ENCODE data around the gene C10orf88. TPM values are rescaled to one million over a fixed set of nuclear protein-coding genes. Genes with fewer than 3 reads are reported as not detected.

Gene C10orf88, protein sequence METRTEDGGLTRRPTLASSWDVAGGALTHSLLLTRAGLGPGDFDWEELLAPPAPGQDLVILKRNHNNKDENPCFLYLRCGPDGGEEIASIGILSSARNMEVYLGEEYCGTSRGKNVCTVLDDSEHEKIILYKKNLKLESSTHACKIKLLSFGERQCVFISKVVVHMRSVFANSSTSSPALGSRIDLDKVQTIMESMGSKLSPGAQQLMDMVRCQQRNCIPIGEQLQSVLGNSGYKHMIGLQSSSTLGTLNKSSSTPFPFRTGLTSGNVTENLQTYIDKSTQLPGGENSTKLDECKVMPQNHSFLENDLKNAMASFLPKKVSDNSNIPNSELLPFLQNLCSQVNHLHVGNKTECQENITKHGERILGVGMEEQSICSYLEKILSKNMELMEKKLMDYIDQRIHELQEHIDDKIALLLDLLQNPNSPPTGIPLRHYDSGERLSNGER
- 6.1 and 6.4 TPM in 2 replicates for total RNA-seq (2014; rRNA removed; shearing (Covaris generic))

DNA sequence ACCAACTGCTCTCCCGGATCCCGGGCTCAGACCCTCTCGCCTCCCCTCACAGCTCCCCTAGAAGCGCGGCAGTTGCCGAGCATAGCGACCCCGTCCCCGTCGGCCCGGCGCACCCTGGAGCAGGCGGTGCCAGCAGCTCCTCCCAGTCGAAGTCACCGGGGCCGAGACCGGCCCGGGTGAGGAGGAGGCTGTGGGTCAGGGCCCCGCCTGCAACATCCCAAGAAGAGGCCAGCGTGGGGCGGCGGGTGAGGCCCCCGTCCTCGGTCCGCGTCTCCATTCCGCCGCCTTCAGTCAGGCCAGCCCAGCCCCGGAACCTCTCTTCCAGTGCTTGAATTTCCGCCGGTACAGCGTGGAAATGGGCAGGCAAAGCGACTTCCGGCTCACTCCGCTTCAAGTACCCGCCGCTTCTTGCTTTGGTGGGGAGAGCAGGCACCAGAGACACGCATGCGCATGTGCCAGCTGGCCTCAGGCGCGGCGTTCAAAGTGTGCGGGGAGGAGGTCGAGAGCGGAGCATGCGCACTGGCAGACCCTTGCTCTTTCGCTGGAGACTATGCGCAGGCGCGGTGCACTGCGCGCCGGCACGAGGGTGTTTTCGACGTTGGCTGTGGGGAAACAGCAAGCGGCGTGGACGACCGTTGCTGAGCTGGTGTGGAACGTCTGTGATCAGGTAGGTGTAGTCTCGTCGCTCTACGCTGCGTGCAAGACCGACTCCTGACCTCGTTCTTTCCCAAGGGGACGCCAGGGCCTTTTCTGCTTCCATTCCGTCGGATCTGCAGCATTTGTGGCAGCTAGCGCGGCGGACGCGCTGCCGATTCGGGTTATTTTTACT lies at the start of gene C10orf88:
C10orf88 (minus strand) TSS at position 326 of the 829 bp plus-strand sequence; CDS start at position 277, 49 bp downstream.
- peak; percentile 96 for DNase-seq (ENCODE audit: low read depth)

DNA sequence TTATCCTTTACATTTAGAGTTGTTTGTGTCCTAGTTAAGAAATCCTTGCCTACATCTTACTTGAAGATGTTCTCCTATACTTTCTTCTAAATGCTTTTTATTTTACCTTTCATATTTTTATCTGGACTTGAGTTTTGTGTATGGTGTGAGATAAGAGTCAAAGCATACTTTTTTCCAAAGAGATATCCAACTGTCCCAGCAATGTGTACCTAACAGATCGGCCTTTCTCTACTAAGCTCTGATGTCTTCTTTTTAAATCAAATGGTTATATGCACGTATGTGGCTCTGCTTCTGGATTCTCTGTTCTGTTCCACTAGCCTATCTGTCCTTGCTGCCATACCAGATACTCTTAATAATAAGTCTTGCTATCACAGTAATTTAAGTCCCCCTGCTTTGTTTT lies 47.3 kb upstream of the C10orf88 start:
- no peak for DNase-seq (ENCODE audit: low read depth)

DNA sequence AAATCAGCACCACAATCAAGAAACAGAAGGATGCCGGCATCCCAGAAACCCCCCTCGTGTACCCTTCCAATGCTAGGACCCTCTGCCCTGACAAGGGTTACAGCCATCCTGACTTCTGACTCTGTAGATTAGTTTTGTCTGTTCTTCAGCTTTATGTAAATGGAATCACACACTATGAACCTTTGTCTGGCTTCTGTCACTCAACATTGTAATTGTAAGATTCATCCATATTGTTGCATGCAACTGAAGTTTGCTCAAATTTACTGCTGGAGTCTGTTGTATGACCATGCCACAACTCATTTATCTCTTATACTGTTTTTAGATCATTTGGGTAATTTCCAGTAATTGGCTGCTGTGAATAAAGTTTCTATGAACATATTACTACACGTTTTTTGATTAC lies 46.1 kb upstream of the C10orf88 start:
- no peak for DNase-seq (ENCODE audit: low read depth)

DNA sequence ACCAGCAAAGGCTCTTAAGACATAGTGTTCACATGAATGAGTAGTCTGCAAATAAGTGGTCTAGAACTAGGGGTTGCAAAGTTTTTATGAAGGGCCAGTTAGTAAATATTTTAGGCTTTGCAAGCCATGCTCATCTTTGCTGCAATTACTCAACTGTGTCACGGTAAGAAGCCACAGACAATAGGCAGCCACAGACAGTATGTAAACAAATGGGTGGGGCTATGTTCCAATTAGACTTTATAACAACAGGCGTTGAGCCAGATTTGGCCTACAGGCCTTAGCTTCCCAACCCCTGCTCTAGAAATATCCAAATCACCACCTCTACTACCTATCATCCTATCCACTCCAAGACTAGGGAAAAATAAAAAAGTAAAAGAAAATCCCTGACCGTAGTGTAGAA lies 45.3 kb upstream of the C10orf88 start:
- no peak for DNase-seq (ENCODE audit: low read depth)

DNA sequence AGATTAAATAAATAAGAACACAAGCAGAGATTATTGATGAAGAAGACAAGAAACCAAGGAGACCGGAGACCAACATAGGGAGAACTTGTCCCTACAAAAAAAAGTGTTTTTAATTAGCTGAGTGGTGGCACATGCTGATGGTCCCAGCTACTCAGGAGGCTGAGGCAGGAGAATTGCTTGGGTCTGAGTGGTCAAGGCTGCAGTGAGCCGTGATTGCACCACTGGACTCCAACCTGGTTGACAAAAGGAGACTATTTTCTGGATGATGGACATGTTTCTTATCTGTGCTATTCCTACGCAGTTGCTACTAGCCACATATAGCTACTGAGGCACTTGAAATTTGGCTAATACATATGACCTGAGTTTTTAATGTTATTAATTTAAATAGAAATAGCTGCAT lies 44.9 kb upstream of the C10orf88 start:
- no peak for DNase-seq (ENCODE audit: low read depth)

DNA sequence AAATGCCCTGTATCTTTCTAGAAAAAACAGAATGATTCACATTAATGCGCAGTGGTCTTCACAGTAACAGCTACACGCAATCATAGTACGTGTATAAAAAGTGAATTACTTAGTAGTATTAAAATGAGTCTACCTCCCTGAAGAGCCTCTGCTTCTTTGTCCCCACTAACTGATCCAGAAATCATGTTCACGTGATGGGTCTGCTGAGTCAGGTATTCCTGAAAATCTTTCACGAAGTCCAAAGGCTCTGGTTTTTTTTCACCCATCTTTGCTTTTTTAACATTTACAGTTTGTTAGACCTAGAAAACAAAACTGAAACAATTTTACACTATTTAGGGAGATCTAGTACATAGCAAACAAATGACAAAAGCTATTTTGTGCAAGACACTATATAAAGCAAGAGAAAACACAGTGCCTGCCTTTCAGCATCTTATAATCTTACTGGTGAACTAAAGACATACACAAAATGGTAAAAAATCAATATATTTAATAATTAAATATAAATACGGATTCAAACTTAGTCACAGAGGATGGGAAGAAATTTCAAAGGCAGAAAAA lies 44.4 kb upstream of the C10orf88 start:
- DNase-seq (ENCODE audit: low read depth) = no peak

GRCh38 chr10:122997864-122998263 lies 43.8 kb upstream of the C10orf88 start:
- DNase-seq (ENCODE audit: low read depth) = no peak

DNA sequence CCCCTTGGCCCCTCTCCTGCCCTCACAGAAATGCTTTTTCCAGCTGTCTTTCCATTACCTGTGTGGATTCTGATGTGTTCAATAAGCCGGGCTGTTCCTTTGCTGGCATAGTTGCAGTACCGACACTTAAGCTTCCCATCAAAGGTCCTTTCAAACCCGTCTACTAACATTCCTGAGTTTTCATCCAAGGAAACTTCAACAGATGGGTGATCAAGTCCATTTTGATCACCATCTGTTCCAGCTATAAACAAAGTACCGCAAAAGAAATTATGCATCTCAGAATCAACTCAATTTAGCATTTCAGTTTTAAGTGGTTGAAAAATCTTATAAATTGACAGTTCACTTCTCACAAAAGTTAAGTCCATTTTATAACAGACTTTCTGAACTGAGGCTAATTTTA lies 41.9 kb upstream of the C10orf88 start:
- DNase-seq (ENCODE audit: low read depth) = no peak

- no peak for DNase-seq (ENCODE audit: low read depth)
Observed at GRCh38 chr10:122993797-122994336, 39.8 kb upstream of the C10orf88 start.

- no peak for DNase-seq (ENCODE audit: low read depth)
Observed at GRCh38 chr10:122992031-122992585, 38.1 kb upstream of the C10orf88 start.

GRCh38 chr10:122990278-122990677 lies 36.3 kb upstream of the C10orf88 start:
- peak; percentile 5 for DNase-seq (ENCODE audit: low read depth)

DNA sequence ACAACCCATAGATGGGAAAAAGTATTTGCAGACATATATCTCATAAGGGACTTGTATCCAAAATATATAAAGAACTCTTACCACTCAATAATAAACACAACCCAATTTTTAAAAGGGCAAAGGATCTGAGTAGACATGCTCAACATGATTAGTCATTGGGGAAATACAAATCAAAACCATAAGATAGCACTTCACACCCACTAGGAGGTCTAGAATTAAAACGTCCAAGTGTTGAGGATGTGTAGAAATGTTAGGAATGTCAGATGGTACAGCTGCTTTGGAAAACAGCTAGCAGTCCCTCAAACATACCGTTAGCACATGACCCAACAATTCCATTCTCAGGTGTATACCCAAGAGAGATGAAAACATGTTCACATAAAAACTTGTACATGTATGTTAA lies 34.5 kb upstream of the C10orf88 start:
- DNase-seq (ENCODE audit: low read depth) = no peak

- no peak for DNase-seq (ENCODE audit: low read depth)
Observed at GRCh38 chr10:122986335-122986734, 32.3 kb upstream of the C10orf88 start.

DNA sequence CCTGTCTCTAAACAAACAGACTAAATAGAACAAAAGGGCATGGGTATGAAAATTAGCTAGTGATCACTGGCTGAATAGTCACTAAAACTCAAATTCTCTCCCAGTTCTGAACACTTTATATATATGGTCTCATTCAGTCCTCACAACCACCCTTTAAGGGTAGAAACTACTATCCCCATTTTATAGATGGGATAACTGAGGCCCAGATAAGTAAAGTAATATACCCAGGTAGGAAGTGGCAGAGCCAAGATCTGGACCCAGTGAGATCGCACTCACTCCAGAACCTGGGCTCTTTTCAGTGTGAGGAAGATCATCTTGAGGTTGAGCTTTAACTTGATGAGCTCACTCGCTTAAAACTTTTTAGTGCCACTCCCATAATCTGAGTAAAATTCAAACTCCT lies 30.7 kb upstream of the C10orf88 start:
- no peak for DNase-seq (ENCODE audit: low read depth)

DNA sequence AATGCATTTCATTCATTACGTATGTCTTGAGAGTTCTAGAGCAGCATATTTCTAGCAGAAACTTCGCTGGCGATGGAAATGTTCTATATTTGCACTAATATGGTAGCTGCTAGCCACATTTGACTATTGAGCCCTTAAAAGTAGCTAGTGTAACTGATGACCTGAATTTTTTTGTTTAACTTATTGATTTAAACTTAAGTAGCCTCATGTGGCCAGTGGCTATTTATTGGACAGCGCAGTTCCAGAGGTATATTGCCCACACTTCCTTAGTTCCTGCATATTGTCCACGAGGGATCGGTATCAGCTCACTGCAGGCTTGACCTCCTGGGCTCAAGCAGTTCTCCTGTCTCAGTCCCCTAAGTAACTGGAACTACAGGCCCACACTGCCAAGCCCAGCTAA lies 29.9 kb upstream of the C10orf88 start:
- DNase-seq (ENCODE audit: low read depth) = no peak

GRCh38 chr10:122981066-122981464 lies 27.0 kb upstream of the C10orf88 start:
- DNase-seq (ENCODE audit: low read depth) = peak; percentile 60

DNA sequence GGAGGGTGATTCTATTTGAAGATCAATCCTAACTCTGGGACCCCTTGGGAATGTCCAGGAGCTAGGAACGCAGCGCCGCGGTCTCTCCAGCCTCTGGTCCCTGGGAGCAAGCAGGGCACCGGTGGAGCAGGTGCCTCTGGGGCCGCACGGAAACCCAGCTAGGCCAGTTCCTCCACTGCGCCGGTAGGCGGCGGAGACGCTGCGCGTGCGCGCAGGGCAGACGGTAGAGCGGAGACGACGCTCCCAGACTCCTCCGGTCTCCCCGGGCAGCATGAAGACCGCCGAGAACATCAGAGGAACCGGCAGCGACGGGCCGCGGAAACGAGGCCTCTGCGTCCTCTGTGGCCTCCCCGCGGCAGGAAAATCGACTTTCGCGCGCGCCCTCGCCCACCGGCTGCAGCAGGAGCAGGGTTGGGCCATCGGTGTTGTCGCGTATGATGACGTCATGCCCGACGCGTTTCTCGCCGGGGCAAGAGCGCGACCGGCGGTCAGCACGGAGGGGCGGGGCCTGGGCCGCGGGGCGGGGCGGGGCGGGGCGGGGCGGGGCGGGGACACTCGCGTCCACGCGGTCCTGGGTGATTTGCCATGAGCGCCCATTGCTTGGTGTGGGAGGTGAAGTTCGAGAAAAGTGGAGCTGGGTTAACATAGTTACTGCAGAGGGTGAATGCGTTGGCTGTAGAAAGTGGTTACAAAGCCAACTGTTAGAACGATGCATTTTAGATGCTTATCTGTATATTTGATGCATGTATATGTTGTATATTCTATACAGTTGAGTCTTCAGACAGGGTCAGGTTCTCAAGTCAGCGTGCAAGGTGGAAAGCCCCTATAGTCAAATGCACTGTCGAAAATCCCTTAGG lies 26.4 kb upstream of the C10orf88 start, which contains the start of gene PSTK:
PSTK (plus strand) TSS at position 193 of the 857 bp plus-strand sequence; CDS start at position 272, 79 bp downstream.
- peak; percentile 86 for DNase-seq (ENCODE audit: low read depth)

DNA sequence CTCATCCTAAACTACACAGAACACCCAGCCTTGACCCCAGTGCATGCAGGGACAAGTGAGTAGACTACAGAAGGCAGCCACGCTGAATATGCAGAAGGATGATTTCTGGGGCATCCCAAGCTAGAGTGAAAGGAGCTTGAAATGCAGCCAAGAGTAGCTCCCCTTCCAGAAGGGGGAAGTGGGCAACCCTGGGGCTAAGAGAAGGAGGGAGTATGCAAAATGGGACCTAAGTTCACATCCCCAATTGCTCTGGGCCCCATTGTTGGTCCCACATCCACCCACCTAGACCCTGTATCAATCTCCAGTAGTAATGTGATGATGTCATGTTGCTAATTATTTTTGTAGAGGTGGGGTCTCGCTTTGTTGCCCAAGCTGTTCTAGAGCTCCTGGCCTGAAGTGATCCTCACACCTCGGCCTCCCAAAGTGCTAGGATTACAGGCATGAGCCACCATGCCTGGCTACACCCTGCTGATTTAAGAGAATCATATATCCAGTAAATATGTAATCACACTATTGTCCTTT lies 20.6 kb upstream of the C10orf88 start:
- DNase-seq (ENCODE audit: low read depth) = no peak

DNA sequence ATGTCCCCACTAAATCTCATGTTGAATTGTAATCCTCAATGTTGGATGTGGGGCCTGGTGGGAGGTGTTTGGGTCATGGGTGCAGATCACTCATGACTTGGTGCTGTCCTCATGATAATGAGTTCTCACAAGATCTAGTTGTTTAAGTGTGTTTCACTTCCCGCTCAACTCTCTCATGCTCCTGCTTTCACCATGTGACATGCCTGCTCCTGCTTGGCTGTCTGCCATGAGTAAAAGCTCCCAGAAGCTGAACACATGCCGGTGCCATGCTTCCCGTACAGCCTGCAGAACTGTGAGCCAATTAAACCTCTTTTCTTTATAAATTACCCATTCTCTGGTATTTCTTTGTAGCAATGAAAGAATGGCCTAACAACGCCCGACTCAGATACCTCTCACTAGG lies 20.0 kb upstream of the C10orf88 start:
- DNase-seq (ENCODE audit: low read depth) = peak; percentile 20

GRCh38 chr10:122968698-122969097 lies 14.7 kb upstream of the C10orf88 start:
- no peak for DNase-seq (ENCODE audit: low read depth)
